ENCODE results near the gene BIRC5.

GRCh38 chr17:78164748-78165607 lies 49.1 kb upstream of the BIRC5 start:
- no peak for TF ChIP-seq CTCF (conservative IDR thresholded peaks at IDR 0.05; ENCODE audit: low read length)
- no peak for TF ChIP-seq EZH2phosphoT487 (IDR thresholded peaks at IDR 0.05; ENCODE audit: borderline replicate concordance)
